Thyroid gland (tissue), 4 donors: ENCODE results near the gene BAZ2A.

ENCODE experiments used
- CTCF ChIP-seq, 6 experiments: fragments of 200-600 bp in 3 of 6; fragments of 450-650 bp in 3 of 6; sonication (generic) in 3 of 6; IDR thresholded peaks; one replicate each; pipeline ENCODE4 v1.5.1; 2016 to 2019; ENCODE audit warnings: antibody characterized with exemption in 6 of 6, mild to moderate bottlenecking in 2 of 6, inconsistent platforms in 1 of 6, moderate library complexity in 1 of 6
- POLR2A ChIP-seq, 2 donors: fragments of 450-650 bp; IDR thresholded peaks; one replicate each; pipeline ENCODE4 v1.6.1; 2017; ENCODE audit warnings: antibody characterized with exemption in 2 of 2, mild to moderate bottlenecking in 2 of 2, moderate library complexity in 1 of 2

- no peak for TF ChIP-seq CTCF (IDR thresholded peaks at IDR 0.05)
- TF ChIP-seq POLR2A (IDR thresholded peaks at IDR 0.05) = no peak
These were observed 39.0 kb downstream of the BAZ2A start for GRCh38 chr12:56591126-56591525.
